Spleen (tissue), 7 donors: Measurements from ENCODE around the gene OXCT2.
"Not testable (repeated sequence)": the region's sequence is repeated elsewhere in the genome, so short reads cannot be mapped to it uniquely, and the experiment has no call there.

Source experiments
- POLR2A ChIP-seq, 3 donors: fragments of 450-650 bp; IDR thresholded peaks; one replicate each; pipeline ENCODE4 v1.5.1; 2017; ENCODE audit warnings: antibody characterized with exemption in 3 of 3, mild to moderate bottlenecking in 1 of 3
- POLR2AphosphoS5 ChIP-seq, 3 donors: sonication (generic); formaldehyde crosslinking; IDR thresholded peaks; one replicate each; pipeline ENCODE4 v1.5.1; 2017; ENCODE audit warnings: antibody characterized with exemption in 3 of 3
- TF ChIP-seq, protein P1 (sequence below), 11 experiments: fragments of 200-600 bp in 7 of 11; fragments of 450-650 bp in 4 of 11; sonication (generic) in 4 of 11; IDR thresholded peaks in 8 of 11; conservative IDR thresholded peaks in 3 of 11; 1 replicate in 7 of 11; 2 replicates in 4 of 11; pipeline versions ENCODE4 v1.4.0 to v1.8.0; 2016 to 2021; ENCODE audit warnings: antibody characterized with exemption in 11 of 11, inconsistent platforms in 4 of 11, mild to moderate bottlenecking in 1 of 11
- donor health status: DM: no; HTN: no; CAD: no; lungs with moderate emphysema.
- donor health status: DM: no; HTN: no; CAD: no.
- donor health status: DM: no; HTN: no; CAD: no.

DNA sequence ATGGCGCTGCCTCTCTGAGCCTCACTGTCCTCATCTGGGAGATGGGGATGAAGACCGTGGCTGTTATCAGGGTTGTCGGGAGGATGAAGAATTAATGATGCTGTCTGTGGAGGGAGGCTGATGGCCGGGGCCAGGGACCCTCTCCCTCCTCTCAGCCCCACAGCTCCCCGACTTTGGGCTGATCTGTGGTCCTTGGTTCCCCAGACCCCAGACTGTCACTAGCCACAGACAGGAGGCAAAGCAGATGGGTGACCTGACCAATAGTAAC, 15.9 kb upstream of the OXCT2 start:
- TF ChIP-seq, protein P1, sequence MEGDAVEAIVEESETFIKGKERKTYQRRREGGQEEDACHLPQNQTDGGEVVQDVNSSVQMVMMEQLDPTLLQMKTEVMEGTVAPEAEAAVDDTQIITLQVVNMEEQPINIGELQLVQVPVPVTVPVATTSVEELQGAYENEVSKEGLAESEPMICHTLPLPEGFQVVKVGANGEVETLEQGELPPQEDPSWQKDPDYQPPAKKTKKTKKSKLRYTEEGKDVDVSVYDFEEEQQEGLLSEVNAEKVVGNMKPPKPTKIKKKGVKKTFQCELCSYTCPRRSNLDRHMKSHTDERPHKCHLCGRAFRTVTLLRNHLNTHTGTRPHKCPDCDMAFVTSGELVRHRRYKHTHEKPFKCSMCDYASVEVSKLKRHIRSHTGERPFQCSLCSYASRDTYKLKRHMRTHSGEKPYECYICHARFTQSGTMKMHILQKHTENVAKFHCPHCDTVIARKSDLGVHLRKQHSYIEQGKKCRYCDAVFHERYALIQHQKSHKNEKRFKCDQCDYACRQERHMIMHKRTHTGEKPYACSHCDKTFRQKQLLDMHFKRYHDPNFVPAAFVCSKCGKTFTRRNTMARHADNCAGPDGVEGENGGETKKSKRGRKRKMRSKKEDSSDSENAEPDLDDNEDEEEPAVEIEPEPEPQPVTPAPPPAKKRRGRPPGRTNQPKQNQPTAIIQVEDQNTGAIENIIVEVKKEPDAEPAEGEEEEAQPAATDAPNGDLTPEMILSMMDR (IDR thresholded peaks at IDR 0.05 in 8 of 11, conservative IDR thresholded peaks at IDR 0.05 in 3 of 11), result not testable (repeated sequence)
- TF ChIP-seq POLR2AphosphoS5, POLR2A (IDR thresholded peaks at IDR 0.05): not testable (repeated sequence)
